Panc1 (cell line): ENCODE measurements around the gene TMCO1. TPM values are rescaled to one million over a fixed set of nuclear protein-coding genes. Genes with fewer than 3 reads are reported as not detected.

Experiments
- ATAC-seq: fragments of 200-7000 bp; cut with Tn5 transposase; 2 replicates; pipeline ENCODE4 v1.9.1; 2020; ENCODE audit warnings: mild to moderate bottlenecking, moderate library complexity
- BruUV-seq: library from RNA; stranded (reverse); fragments of 400-500 nt; replicated peaks from 2 replicates; lab custom pipeline; 2021; lab: Mats Ljungman, UMichigan
- CTCF ChIA-PET: fragments of 300-600 bp; sonication (Branson Sonifier 250); formaldehyde crosslinking; loops from one replicate; lab custom pipeline; 2022; ENCODE audit warnings: antibody characterized with exemption; lab: Charles Lee
- POLR2A ChIA-PET: fragments of 300-600 bp; sonication (Branson Sonifier 250); formaldehyde crosslinking; loops from one replicate; lab custom pipeline; 2022; ENCODE audit warnings: antibody characterized with exemption; lab: Charles Lee
- DNase-seq: peaks from one replicate; pipeline ENCODE4 v3.0.0-alpha.2; 2010; ENCODE audit warnings: low read depth, low spot score
- H3K27ac ChIP-seq: 2 replicates; pipeline ENCODE4 v1.5.1; 2011; ENCODE audit warnings: mild to moderate bottlenecking, low read length, inconsistent platforms
- H3K27me3 ChIP-seq: fragments of 200-500 bp; sonication (Bioruptor generic); 2 replicates; pipeline ENCODE4 v1.6.0; 2014; ENCODE audit warnings: low read length, inconsistent platforms; ENCODE audit not compliant: control insufficient read depth, insufficient read depth
- H3K36me3 ChIP-seq: fragments of 200-500 bp; sonication (Bioruptor generic); 2 replicates; pipeline ENCODE4 v1.5.1; 2014; ENCODE audit warnings: inconsistent platforms, mild to moderate bottlenecking, low read length, moderate library complexity; ENCODE audit not compliant: control insufficient read depth, insufficient read depth
- H3K4me1 ChIP-seq: 2 replicates; pipeline ENCODE4 v1.5.1; 2011; ENCODE audit warnings: inconsistent platforms, mild to moderate bottlenecking, low read length, moderate library complexity; ENCODE audit not compliant: control insufficient read depth, insufficient read depth
- H3K4me3 ChIP-seq, 2 experiments: 2 replicates each; pipeline ENCODE4 v1.5.1; 2011 to 2012; ENCODE audit warnings: low read depth in 2 of 2, low read length in 2 of 2, mild to moderate bottlenecking in 2 of 2, inconsistent platforms in 1 of 2, moderate library complexity in 1 of 2
- H3K9me3 ChIP-seq: fragments of 200-500 bp; sonication (Bioruptor generic); 2 replicates; pipeline ENCODE4 v1.5.1; 2014; ENCODE audit warnings: low read depth, mild to moderate bottlenecking, inconsistent platforms, low read length, moderate library complexity; ENCODE audit not compliant: control insufficient read depth, insufficient read depth
- CTCF ChIP-seq: fragments of 450-650 bp; IDR thresholded peaks from 2 replicates; pipeline ENCODE4 v1.5.1; 2017; ENCODE audit warnings: mild to moderate bottlenecking
- POLR2AphosphoS5 ChIP-seq: IDR thresholded peaks from 2 replicates; pipeline ENCODE4 v1.6.1; 2012; ENCODE audit warnings: mild to moderate bottlenecking, low read depth, low read length, moderate library complexity
- SIN3A ChIP-seq: IDR thresholded peaks from 2 replicates; pipeline ENCODE4 v1.6.1; 2012; ENCODE audit warnings: low read depth, mild to moderate bottlenecking, low read length, moderate library complexity, borderline replicate concordance; ENCODE audit not compliant: insufficient read depth
- TCF7L2 ChIP-seq: IDR thresholded peaks from 2 replicates; pipeline ENCODE4 v1.6.1; 2011; ENCODE audit warnings: mild to moderate bottlenecking, low read depth, low read length, inconsistent platforms
- in situ Hi-C: cut with HindIII; loops from 2 replicates; pipeline ENCODE4 v1.10.0; 2016; ENCODE audit warnings: low sequenced_read_pairs, low pct_unique_long_range_greater_than_20kb
- intact Hi-C: fragments of 100-400 bp; cut with micrococcal nuclease; formaldehyde crosslinking; loops from one replicate; pipeline ENCODE4 v1.10.0; 2022; ENCODE audit not compliant: unreplicated experiment
- total RNA-seq: library from RNA; stranded (reverse); gene quantifications from one replicate; pipeline ENCODE4 v1.2.1, GENCODE V29; 2021; ENCODE audit not compliant: unreplicated experiment
- TF ChIP-seq, protein P1 (sequence below), 2 experiments: IDR thresholded peaks; 2 replicates each; pipeline ENCODE4 v1.6.1; 2011 to 2012; ENCODE audit warnings: low read depth in 2 of 2, control low read depth in 1 of 2, low read length in 1 of 2, mild to moderate bottlenecking in 1 of 2, moderate library complexity in 1 of 2; ENCODE audit not compliant: insufficient read depth in 1 of 2

The TMCO1 gene
- total RNA-seq, 1 experiment from 2014 or later, result 103 TPM

DNA sequence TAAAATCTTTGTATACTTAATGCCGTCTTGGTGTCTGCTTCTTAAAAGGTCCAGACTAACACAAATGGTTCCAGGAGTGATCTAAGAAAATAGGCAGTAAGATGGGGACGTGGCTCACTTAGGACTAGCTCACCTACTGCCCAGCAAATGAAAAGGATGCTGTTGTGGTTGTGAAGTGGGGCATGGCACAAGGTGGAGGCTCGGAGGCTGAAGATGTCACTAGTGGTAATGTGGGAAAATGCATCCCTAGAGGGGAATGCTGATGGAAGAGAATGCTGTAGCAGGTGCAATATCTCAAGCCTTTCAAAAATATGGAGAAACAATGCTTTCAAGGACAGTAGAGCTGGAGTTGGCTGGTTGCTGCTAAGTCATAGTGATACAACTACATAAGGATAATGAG lies 47.5 kb upstream of the TMCO1 start:
- no peaks in the 10 kb centered on the region for H3K4me1 ChIP-seq
- ChIA-PET CTCF (no interaction called here), POLR2A (interaction anchor here (0.6 kb wide), 1 partner anchor 1453 kb away, joined by 6 read pairs; no protein-coding TSS in a partner anchor)
- no peaks in the 10 kb centered on the region for H3K9me3 ChIP-seq
- DNase-seq, result no peak
- H3K36me3 ChIP-seq, result no peaks in the 10 kb centered on the region
- BruUV-seq, result no TSS peak
- ATAC-seq, result no peak; the same call in 1 of the 2 replicates
- no peaks in the 10 kb centered on the region for H3K27me3 ChIP-seq
- intact Hi-C loops (no loop called here), in situ Hi-C loops (no loop called here)
- no peak for TF ChIP-seq TCF7L2
- TF ChIP-seq SIN3A, result no peak
- TF ChIP-seq POLR2AphosphoS5, result no peak
- TF ChIP-seq, protein P1, sequence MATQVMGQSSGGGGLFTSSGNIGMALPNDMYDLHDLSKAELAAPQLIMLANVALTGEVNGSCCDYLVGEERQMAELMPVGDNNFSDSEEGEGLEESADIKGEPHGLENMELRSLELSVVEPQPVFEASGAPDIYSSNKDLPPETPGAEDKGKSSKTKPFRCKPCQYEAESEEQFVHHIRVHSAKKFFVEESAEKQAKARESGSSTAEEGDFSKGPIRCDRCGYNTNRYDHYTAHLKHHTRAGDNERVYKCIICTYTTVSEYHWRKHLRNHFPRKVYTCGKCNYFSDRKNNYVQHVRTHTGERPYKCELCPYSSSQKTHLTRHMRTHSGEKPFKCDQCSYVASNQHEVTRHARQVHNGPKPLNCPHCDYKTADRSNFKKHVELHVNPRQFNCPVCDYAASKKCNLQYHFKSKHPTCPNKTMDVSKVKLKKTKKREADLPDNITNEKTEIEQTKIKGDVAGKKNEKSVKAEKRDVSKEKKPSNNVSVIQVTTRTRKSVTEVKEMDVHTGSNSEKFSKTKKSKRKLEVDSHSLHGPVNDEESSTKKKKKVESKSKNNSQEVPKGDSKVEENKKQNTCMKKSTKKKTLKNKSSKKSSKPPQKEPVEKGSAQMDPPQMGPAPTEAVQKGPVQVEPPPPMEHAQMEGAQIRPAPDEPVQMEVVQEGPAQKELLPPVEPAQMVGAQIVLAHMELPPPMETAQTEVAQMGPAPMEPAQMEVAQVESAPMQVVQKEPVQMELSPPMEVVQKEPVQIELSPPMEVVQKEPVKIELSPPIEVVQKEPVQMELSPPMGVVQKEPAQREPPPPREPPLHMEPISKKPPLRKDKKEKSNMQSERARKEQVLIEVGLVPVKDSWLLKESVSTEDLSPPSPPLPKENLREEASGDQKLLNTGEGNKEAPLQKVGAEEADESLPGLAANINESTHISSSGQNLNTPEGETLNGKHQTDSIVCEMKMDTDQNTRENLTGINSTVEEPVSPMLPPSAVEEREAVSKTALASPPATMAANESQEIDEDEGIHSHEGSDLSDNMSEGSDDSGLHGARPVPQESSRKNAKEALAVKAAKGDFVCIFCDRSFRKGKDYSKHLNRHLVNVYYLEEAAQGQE (IDR thresholded peaks at IDR 0.05; ENCODE audit: insufficient read depth in 1 of 2, low read depth in 2 of 2, low read length in 1 of 2), result no peak
- TF ChIP-seq CTCF, result no peak
- H3K27ac ChIP-seq, result no peak overlapping the region
- no peak overlapping the region for H3K4me3 ChIP-seq

DNA sequence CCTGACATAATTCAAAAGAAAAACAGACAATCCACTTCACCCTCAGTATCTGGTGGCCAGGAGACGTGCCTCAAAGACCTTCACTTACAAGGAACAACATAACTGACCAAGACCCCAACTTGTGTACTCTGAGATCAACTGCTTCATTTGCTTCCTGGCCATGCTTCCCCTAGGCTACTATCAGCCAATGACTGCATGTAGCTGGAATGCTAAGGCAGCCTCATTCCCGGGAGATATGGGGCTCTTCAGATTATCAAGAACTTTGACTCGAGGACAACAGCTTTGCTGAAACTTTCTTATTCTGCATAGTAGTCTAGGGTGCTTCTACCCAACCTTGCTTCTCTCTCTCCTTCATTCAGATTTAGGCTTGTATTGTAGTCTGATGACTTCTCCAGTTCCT lies 47.1 kb upstream of the TMCO1 start:
- Histone ChIP-seq H3K27ac (no peak overlapping the region), H3K27me3 (no peaks in the 10 kb centered on the region), H3K4me3 (no peak overlapping the region), H3K36me3 (no peaks in the 10 kb centered on the region), H3K4me1 (no peaks in the 10 kb centered on the region), H3K9me3 (no peaks in the 10 kb centered on the region)
- TF ChIP-seq CTCF (no peak), POLR2AphosphoS5 (no peak)
- ATAC-seq, result no peak
- in situ Hi-C loops (no loop called here), intact Hi-C loops (no loop called here)
- ChIA-PET CTCF (no interaction called here), POLR2A (interaction anchor here (0.6 kb wide), 1 partner anchor 1454 kb away, joined by 6 read pairs; no protein-coding TSS in a partner anchor)
- DNase-seq, result no peak
- no TSS peak for BruUV-seq
